Aortic smooth muscle cell (primary cell): Measurements from ENCODE around the gene LDLRAD3. TPM values are rescaled to one million over a fixed set of nuclear protein-coding genes. Genes with fewer than 3 reads are reported as not detected.

ENCODE experiments used
- total RNA-seq: library from RNA; depleted of rRNA; stranded (reverse); fragments of >200 nt; gene quantifications from 2 replicates; pipeline ENCODE4 v1.2.3, GENCODE V29; 2014

The LDLRAD3 gene
- 4.5 and 10.0 TPM in 2 replicates for total RNA-seq

GRCh38 chr11:35943713-35944502 lies at the start of gene LDLRAD3:
TSS of gene LDLRAD3 (plus strand) at chr11:35944062. CDS start at chr11:35944099, 37 bp downstream.

